Liver (tissue), 9 donors: Measurements from ENCODE around the gene FER. TPM values are rescaled to one million over a fixed set of nuclear protein-coding genes. Genes with fewer than 3 reads are reported as not detected.

ENCODE experiments used
- DNase-seq: peaks from one replicate; pipeline ENCODE4 v3.0.0-alpha.2; 2017; ENCODE audit warnings: low spot score
- H3K27ac ChIP-seq, 2 donors: one replicate each; pipeline ENCODE4 v1.7.0; 2013; ENCODE audit warnings: inconsistent platforms in 2 of 2, low read length in 2 of 2, control low read depth in 1 of 2, low read depth in 1 of 2, mild to moderate bottlenecking in 1 of 2
- H3K27me3 ChIP-seq, 4 donors: one replicate each; pipeline versions ENCODE4 v1.6.1 to v1.7.0; 2013; ENCODE audit warnings: low read length in 3 of 4, inconsistent platforms in 1 of 4, mild to moderate bottlenecking in 1 of 4, moderate library complexity in 1 of 4; ENCODE audit not compliant: control insufficient read depth in 4 of 4, insufficient read depth in 4 of 4
- H3K36me3 ChIP-seq, 4 donors: one replicate each; pipeline versions ENCODE4 v1.6.1 to v1.7.0; 2013; ENCODE audit warnings: low read length in 3 of 4, mild to moderate bottlenecking in 3 of 4, low read depth in 1 of 4, moderate library complexity in 1 of 4; ENCODE audit not compliant: control insufficient read depth in 4 of 4, insufficient read depth in 3 of 4
- H3K4me1 ChIP-seq, 4 donors: one replicate each; pipeline versions ENCODE4 v1.6.1 to v1.7.0; 2013; ENCODE audit warnings: low read length in 3 of 4, mild to moderate bottlenecking in 3 of 4, moderate library complexity in 1 of 4; ENCODE audit not compliant: control insufficient read depth in 4 of 4, insufficient read depth in 4 of 4
- H3K4me3 ChIP-seq, 3 donors: one replicate each; pipeline versions ENCODE4 v1.6.1 to v1.7.0; 2013; ENCODE audit warnings: low read length in 3 of 3, control low read depth in 1 of 3, low read depth in 1 of 3, mild to moderate bottlenecking in 1 of 3
- H3K9ac ChIP-seq, 2 donors: one replicate each; pipeline ENCODE4 v1.7.0; 2013; ENCODE audit warnings: low read length in 2 of 2, mild to moderate bottlenecking in 2 of 2, moderate library complexity in 2 of 2, control low read depth in 1 of 2, low read depth in 1 of 2
- H3K9me3 ChIP-seq, 4 donors: one replicate each; pipeline versions ENCODE4 v1.6.1 to v1.7.0; 2013; ENCODE audit warnings: low read length in 3 of 4; ENCODE audit not compliant: control insufficient read depth in 4 of 4
- CTCF ChIP-seq: fragments of 150-350 bp; IDR thresholded peaks from 2 replicates; pipeline ENCODE4 v1.5.1; 2017; ENCODE audit warnings: improper control_type of control experiment, low read depth, low read length; ENCODE audit not compliant: missing input control
- EGR1 ChIP-seq, 2 donors: IDR thresholded peaks; 2 replicates each; pipeline ENCODE4 v1.6.1; 2016 to 2018; ENCODE audit warnings: antibody characterized with exemption in 2 of 2, low read depth in 2 of 2
- FOXA1 ChIP-seq: IDR thresholded peaks from 2 replicates; pipeline ENCODE4 v1.6.1; 2016; ENCODE audit warnings: antibody characterized with exemption
- GABPA ChIP-seq, 2 donors: IDR thresholded peaks in 1 of 2; conservative IDR thresholded peaks in 1 of 2; 2 replicates each; pipeline ENCODE4 v1.6.1; 2016; ENCODE audit warnings: antibody characterized with exemption in 2 of 2, mild to moderate bottlenecking in 1 of 2, moderate library complexity in 1 of 2
- HNF4A ChIP-seq, 2 donors: conservative IDR thresholded peaks; 2 replicates each; pipeline ENCODE4 v1.6.1; 2016; ENCODE audit warnings: antibody characterized with exemption in 2 of 2, mild to moderate bottlenecking in 2 of 2
- HNF4G ChIP-seq: IDR thresholded peaks from 2 replicates; pipeline ENCODE4 v1.6.1; 2016; ENCODE audit warnings: antibody characterized with exemption
- NR2F2 ChIP-seq: IDR thresholded peaks from 2 replicates; pipeline ENCODE4 v1.6.1; 2016; ENCODE audit warnings: antibody characterized with exemption
- RXRA ChIP-seq, 2 donors: IDR thresholded peaks; 2 replicates each; pipeline ENCODE4 v1.6.1; 2017 to 2018; ENCODE audit warnings: antibody characterized with exemption in 2 of 2, mild to moderate bottlenecking in 1 of 2
- YY1 ChIP-seq: IDR thresholded peaks from 2 replicates; pipeline ENCODE4 v1.6.1; 2016; ENCODE audit warnings: antibody characterized with exemption, mild to moderate bottlenecking
- WGBS: extraction: QIAGEN DNeasy Blood & Tissue Kit; methylation state at CpG from one replicate; pipeline ENCODE4 v1.1.7; 2013; 5-methylcytosine and 5-hydroxymethylcytosine counted together
- polyA plus RNA-seq, 2 donors: library from polyadenylated mRNA; stranded (reverse) in 1 of 2; unstranded in 1 of 2; fragments of 200-250 nt in 1 of 2; fragments of >200 nt in 1 of 2; fragmentation: Nextera tagmentation in 1 of 2; extraction: Ambion mirVana in 1 of 2; gene quantifications; one replicate each; pipeline versions ENCODE4 v1.2.1 to v1.2.3, GENCODE V29; 2013 to 2015
- total RNA-seq, 2 donors: library from RNA; depleted of rRNA; stranded (reverse); fragments of >200 nt; gene quantifications; one replicate each; pipeline ENCODE4 v1.2.3, GENCODE V29; 2014
- TF ChIP-seq, protein P1 (sequence below): IDR thresholded peaks from 2 replicates; pipeline ENCODE4 v1.6.1; 2016; ENCODE audit warnings: antibody characterized with exemption
- TF ChIP-seq, protein P2 (sequence below): IDR thresholded peaks from 2 replicates; pipeline ENCODE4 v1.6.1; 2016; ENCODE audit warnings: antibody characterized with exemption
- donor health status: healthy.
- donor health status: healthy.
- donor health status: healthy.
- donor health status: healthy.
- donor health status: healthy.

FER gene
- total and polyA plus RNA-seq, 4 donors, result 0.83 to 9.8 (median 5.9) TPM

DNA sequence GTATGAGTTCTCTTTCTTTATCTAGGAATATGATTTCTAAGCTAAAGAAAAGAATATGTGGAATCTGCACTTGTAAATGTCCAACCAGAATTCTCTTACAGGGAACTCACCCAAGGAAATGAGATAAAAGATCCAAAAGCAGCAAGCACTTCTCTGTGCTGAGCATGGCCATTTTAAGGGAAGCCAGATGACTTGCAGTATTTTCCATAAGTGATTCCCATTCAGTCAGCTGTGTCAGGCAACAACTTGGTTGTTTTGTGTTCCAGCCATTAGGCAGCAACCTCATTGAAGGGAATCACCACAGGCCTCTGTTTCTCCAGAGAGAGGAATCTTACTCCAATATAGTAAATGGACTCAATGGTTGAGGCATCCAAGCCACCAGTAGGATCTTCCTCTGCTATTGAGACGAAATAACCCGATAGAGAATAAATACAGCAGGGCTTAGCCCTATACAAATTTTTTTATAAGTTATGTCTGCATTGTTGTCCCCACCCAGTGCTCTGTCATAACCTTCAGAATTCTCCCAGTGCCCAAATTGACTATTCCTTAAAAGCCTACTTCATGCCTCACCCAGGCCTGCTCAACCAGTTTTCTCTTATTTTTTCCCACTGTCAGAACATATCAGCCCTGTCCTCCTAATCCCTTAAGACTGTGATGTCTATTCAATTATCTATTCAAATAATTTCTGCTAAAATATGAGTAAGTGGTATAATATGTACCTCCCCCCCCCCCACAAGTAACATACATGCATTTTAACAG, 425.5 kb downstream of the FER start:
- TF ChIP-seq, protein P1, sequence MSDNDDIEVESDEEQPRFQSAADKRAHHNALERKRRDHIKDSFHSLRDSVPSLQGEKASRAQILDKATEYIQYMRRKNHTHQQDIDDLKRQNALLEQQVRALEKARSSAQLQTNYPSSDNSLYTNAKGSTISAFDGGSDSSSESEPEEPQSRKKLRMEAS, result no peak
- TF ChIP-seq GABPA (IDR thresholded peaks at IDR 0.05 in 1 of 2, conservative IDR thresholded peaks at IDR 0.05 in 1 of 2), result no peak
- no peak for TF ChIP-seq RXRA (IDR thresholded peaks at IDR 0.05)
- no peak for TF ChIP-seq CTCF
- TF ChIP-seq HNF4A (conservative IDR thresholded peaks at IDR 0.05), result no peak
- no peak for TF ChIP-seq NR2F2
- H3K9ac ChIP-seq, result no peak overlapping the region

DNA sequence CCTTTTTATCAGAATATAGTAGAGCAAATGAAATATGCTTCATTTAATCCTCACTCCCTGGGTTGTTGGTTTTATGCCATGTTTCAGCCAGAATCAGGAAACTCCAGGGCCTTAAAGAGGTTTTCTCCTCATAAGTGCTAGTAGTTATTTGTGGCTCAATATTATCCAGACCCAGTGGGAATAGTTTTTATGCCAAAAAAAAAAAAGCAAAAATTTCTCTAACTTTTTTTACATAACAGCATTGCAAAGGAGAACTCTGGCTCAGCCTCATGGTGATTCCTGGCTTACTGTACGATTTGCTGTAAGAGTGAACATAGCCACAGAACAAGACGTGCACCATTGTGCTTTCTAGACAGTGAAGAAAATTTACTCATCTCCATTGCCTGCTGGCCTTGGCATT, 429.5 kb downstream of the FER start:
- H3K27ac ChIP-seq, result no peak overlapping the region
- no peak overlapping the region for H3K4me3 ChIP-seq
- TF ChIP-seq, protein P2, sequence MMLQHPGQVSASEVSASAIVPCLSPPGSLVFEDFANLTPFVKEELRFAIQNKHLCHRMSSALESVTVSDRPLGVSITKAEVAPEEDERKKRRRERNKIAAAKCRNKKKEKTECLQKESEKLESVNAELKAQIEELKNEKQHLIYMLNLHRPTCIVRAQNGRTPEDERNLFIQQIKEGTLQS, result no peak
- no peak for TF ChIP-seq NR2F2
- TF ChIP-seq RXRA (IDR thresholded peaks at IDR 0.05), result no peak
- TF ChIP-seq YY1, result no peak
- TF ChIP-seq CTCF, result no peak
- TF ChIP-seq FOXA1, result no peak
- H3K4me1 ChIP-seq, result no peaks in the 10 kb centered on the region
- H3K9ac ChIP-seq, result no peak overlapping the region
- peaks cover 0 to 2% (median 0%) of the 10 kb centered on the region in 4 donors for H3K9me3 ChIP-seq
- WGBS, result 88% methylated on average over 2 of the region's 2 CpGs
- no peak for DNase-seq
- no peaks in the 10 kb centered on the region for H3K27me3 ChIP-seq
- H3K36me3 ChIP-seq, result peaks cover 0 to 3% (median 0%) of the 10 kb centered on the region in 4 donors

More for the DNA sequence above, 425.5 kb downstream of the FER start:
- 98% methylated on average over 2 of the region's 2 CpGs for WGBS
- no peak overlapping the region for H3K27ac ChIP-seq
- H3K4me1 ChIP-seq, result no peaks in the 10 kb centered on the region
- no peak for DNase-seq
- no peaks in the 10 kb centered on the region for H3K36me3 ChIP-seq
- no peaks in the 10 kb centered on the region for H3K27me3 ChIP-seq
- no peak overlapping the region for H3K4me3 ChIP-seq
- H3K9me3 ChIP-seq, result peaks cover 0 to 2% (median 0%) of the 10 kb centered on the region in 4 donors

GRCh38 chr5:109177782-109178181, 430.1 kb downstream of the FER start:
- TF ChIP-seq HNF4G (no peak), YY1 (no peak), EGR1 (IDR thresholded peaks at IDR 0.05; ENCODE audit: low read depth in 2 of 2) (no peak), HNF4A (conservative IDR thresholded peaks at IDR 0.05) (no peak)
- TF ChIP-seq, protein P2, result no peak
- H3K4me3 ChIP-seq, result no peak overlapping the region
- peaks cover 0 to 2% (median 0%) of the 10 kb centered on the region in 4 donors for H3K9me3 ChIP-seq
- DNase-seq, result no peak
- H3K9ac ChIP-seq, result no peak overlapping the region
- H3K27me3 ChIP-seq, result no peaks in the 10 kb centered on the region
- H3K36me3 ChIP-seq, result peaks cover 0 to 3% (median 0%) of the 10 kb centered on the region in 4 donors
- no peak overlapping the region for H3K27ac ChIP-seq
- no peaks in the 10 kb centered on the region for H3K4me1 ChIP-seq
